Osteoblast (primary cell): Measurements from ENCODE around the gene CHN1. TPM values are rescaled to one million over a fixed set of nuclear protein-coding genes. Genes with fewer than 3 reads are reported as not detected.

Experiments used
- DNase-seq: peaks from one replicate; pipeline ENCODE4 v3.0.0; 2011; ENCODE audit warnings: low spot score, mixed read lengths; ENCODE audit not compliant: insufficient read length; ENCODE audit errors: missing footprints
- H2AFZ ChIP-seq: 2 replicates; pipeline ENCODE4 v1.6.0; 2011; ENCODE audit warnings: mild to moderate bottlenecking, low read length
- H3K27ac ChIP-seq: 2 replicates; pipeline ENCODE4 v1.5.1; 2011; ENCODE audit warnings: mild to moderate bottlenecking, low read depth, low read length, moderate library complexity
- H3K27me3 ChIP-seq: 2 replicates; pipeline ENCODE4 v1.6.0; 2012; ENCODE audit warnings: mild to moderate bottlenecking, control low read depth, inconsistent platforms, low read length, moderate library complexity; ENCODE audit not compliant: insufficient read depth
- H3K36me3 ChIP-seq: 2 replicates; pipeline ENCODE4 v1.5.1; 2011; ENCODE audit warnings: mild to moderate bottlenecking, low read length, control low read depth, moderate library complexity; ENCODE audit not compliant: insufficient read depth
- H3K4me1 ChIP-seq: 2 replicates; pipeline ENCODE4 v1.5.1; 2011; ENCODE audit warnings: mild to moderate bottlenecking, low read length, control low read depth, moderate library complexity; ENCODE audit not compliant: insufficient read depth
- H3K4me2 ChIP-seq: 2 replicates; pipeline ENCODE4 v1.6.0; 2011; ENCODE audit warnings: mild to moderate bottlenecking, low read length; ENCODE audit not compliant: insufficient read depth
- H3K4me3 ChIP-seq: fragments of 200-600 bp; sonication (generic); 3 replicates; pipeline ENCODE4 v1.5.1; 2012; ENCODE audit warnings: mild to moderate bottlenecking, low read length, inconsistent platforms; ENCODE audit not compliant: insufficient read depth
- H3K79me2 ChIP-seq: 2 replicates; pipeline ENCODE4 v1.6.0; 2012; ENCODE audit warnings: mild to moderate bottlenecking, low read length, control low read depth, inconsistent platforms; ENCODE audit not compliant: insufficient read depth
- H3K9me3 ChIP-seq: 2 replicates; pipeline ENCODE4 v1.5.1; 2011; ENCODE audit warnings: low read depth, low read length, control low read depth
- H4K20me1 ChIP-seq: 2 replicates; pipeline ENCODE4 v1.6.0; 2012; ENCODE audit warnings: mild to moderate bottlenecking, low read length, control low read depth; ENCODE audit not compliant: insufficient read depth
- total RNA-seq: library from RNA; depleted of rRNA; stranded (reverse); fragments of >200 nt; gene quantifications from 2 replicates; pipeline ENCODE4 v1.2.3, GENCODE V29; 2012
- TF ChIP-seq, protein P1 (sequence below): IDR thresholded peaks from 2 replicates; pipeline ENCODE4 v1.5.1; 2011; ENCODE audit warnings: mild to moderate bottlenecking, low read depth, low read length, moderate library complexity; ENCODE audit errors: extremely low read depth

CHN1 gene
- total RNA-seq, 1 donor: 33.7 TPM

DNA sequence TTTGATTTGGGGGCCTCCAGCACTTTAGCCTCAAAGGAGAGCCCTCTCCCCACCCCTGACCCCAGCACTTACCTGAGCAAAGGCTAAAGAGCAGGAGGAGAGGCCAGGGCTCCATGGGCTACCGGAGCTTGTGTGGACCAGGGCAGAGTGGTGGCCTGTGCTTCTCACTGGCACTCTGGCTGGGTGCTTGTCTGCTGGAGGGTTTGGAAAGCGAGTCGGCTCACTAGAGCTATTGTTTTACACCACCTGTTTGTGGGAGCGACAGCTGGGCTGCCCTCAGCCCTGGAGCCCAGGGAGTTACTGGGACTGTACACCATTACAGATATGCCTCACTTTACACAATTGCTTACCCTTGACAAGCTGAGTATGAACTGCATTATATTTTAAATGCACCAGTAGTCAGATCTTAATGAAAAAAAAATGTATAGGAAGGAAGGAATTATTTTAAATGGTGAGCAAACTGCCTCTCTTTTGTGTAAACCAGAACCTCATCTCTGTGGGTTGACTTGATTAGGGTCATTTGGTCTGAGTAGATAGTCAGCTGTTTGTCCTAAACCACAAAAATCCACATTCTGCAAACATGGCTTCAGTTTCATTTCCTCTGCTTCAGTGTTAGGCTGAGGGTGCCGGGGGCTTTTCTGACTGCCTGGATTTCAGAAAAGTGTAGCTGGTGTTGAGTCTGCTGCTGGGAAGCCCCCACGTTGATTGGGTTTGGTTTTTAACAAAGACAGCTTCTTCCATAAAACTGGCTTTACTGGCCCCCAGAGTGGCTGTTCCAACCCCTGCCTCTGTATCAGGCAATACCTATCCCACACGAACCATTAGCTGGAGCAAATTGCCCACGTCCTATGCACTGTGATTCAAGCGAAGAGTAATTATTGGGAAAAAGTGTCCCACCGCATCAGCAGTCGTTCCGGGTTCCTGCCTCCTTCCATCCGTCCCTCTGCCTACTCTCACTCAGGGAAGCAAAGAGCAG, 240.6 kb downstream of the CHN1 start, which contains the start of gene CHRNA1:
Gene CHRNA1 (minus strand): TSS at position 193 of the 976 bp plus-strand sequence. CDS start 78 bp downstream, at position 115.
- peak within 1 kb of the TSS; percentile 69 for H2AFZ ChIP-seq
- H3K4me3 ChIP-seq: peak within 1 kb of the TSS; percentile 41
- H3K4me2 ChIP-seq: peak within 1 kb of the TSS; percentile 60
- no peaks in the 10 kb centered on the region for H3K27me3 ChIP-seq
- DNase-seq: peak; percentile 89
- H3K4me1 ChIP-seq: peaks cover 14% of the 10 kb centered on the region
- TF ChIP-seq, protein P1, sequence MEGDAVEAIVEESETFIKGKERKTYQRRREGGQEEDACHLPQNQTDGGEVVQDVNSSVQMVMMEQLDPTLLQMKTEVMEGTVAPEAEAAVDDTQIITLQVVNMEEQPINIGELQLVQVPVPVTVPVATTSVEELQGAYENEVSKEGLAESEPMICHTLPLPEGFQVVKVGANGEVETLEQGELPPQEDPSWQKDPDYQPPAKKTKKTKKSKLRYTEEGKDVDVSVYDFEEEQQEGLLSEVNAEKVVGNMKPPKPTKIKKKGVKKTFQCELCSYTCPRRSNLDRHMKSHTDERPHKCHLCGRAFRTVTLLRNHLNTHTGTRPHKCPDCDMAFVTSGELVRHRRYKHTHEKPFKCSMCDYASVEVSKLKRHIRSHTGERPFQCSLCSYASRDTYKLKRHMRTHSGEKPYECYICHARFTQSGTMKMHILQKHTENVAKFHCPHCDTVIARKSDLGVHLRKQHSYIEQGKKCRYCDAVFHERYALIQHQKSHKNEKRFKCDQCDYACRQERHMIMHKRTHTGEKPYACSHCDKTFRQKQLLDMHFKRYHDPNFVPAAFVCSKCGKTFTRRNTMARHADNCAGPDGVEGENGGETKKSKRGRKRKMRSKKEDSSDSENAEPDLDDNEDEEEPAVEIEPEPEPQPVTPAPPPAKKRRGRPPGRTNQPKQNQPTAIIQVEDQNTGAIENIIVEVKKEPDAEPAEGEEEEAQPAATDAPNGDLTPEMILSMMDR: no peak
- no peaks in the 10 kb centered on the region for H3K79me2 ChIP-seq
- H3K36me3 ChIP-seq: no peaks in the 10 kb centered on the region
- H4K20me1 ChIP-seq: no peaks in the 10 kb centered on the region
- H3K9me3 ChIP-seq: no peaks in the 10 kb centered on the region
- H3K27ac ChIP-seq: no peak within 1 kb of the TSS

DNA sequence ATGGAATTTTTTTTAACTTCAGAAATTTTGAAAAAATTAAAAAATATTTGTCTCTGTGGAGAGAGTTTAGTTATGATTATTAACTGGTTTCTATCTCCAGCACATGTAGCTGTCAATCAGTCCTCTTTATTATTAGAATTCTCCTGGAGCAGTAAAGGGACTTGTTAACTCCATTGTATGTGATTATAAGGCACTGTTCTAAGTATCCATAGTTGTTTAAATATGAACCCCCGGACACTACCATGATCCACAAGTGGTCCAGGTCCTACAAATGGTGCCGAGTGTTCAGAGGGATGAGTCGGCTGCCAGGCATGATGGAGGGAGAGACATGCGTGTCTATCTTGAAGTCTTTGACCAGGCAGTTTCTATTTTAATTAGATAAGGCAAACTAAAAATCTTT, 241.4 kb downstream of the CHN1 start:
- H2AFZ ChIP-seq: no peak overlapping the region
- H3K4me1 ChIP-seq: peaks cover 14% of the 10 kb centered on the region
- no peaks in the 10 kb centered on the region for H3K27me3 ChIP-seq
- no peaks in the 10 kb centered on the region for H3K9me3 ChIP-seq
- H4K20me1 ChIP-seq: no peaks in the 10 kb centered on the region
- TF ChIP-seq, protein P1: no peak
- H3K27ac ChIP-seq: no peak overlapping the region
- H3K4me2 ChIP-seq: no peak overlapping the region
- no peak overlapping the region for H3K4me3 ChIP-seq
- H3K36me3 ChIP-seq: no peaks in the 10 kb centered on the region
- H3K79me2 ChIP-seq: no peaks in the 10 kb centered on the region
- no peak for DNase-seq

DNA sequence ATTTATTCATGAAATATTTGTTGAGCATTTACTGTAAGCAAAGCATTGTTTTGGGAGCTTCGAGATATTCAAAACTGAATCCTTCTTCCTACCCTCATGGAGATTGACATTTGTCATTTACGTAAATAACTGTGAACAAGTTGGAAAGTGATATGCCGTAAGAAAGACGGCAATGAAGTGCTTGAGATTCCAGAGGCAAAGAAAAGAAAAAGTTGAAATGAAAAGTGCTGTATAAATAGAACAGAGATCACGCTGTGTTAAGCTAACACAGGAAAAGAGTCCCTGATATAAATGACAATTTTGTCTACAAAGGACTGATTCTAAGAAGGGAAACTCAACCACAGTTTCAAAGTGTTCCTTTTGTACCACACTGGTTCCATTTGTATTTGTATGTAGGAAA, 242.7 kb downstream of the CHN1 start:
- Histone ChIP-seq H4K20me1 (no peaks in the 10 kb centered on the region), H3K36me3 (no peaks in the 10 kb centered on the region), H3K79me2 (no peaks in the 10 kb centered on the region), H2AFZ (no peak overlapping the region), H3K9me3 (no peaks in the 10 kb centered on the region), H3K4me3 (no peak overlapping the region), H3K4me1 (peaks cover 14% of the 10 kb centered on the region), H3K27ac (no peak overlapping the region), H3K27me3 (no peaks in the 10 kb centered on the region), H3K4me2 (no peak overlapping the region)
- DNase-seq: no peak
- TF ChIP-seq, protein P1: no peak

DNA sequence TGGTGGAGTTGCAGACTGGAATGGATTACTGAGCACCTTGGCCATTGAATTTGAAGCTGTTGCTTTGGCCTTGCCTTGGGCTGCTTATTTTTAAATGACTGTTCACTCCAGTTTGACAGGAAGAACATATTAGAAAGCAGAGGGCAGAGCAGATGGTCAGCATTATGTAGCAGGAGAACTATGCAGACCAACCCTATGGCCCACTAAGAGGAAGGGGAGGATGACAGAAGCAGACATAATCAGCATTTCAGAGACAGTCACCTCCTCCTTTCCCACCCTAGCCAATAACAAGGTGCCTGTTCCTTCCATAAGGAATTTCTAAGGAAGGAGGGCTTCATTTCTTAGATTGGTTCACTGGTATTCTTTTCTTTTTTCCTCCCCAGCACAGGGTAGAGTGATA, 243.3 kb downstream of the CHN1 start:
- Histone ChIP-seq H3K4me3 (no peak overlapping the region), H2AFZ (no peak overlapping the region), H3K36me3 (no peaks in the 10 kb centered on the region), H4K20me1 (no peaks in the 10 kb centered on the region), H3K4me1 (peaks cover 14% of the 10 kb centered on the region), H3K27me3 (peaks cover 2% of the 10 kb centered on the region), H3K4me2 (no peak overlapping the region), H3K79me2 (no peaks in the 10 kb centered on the region), H3K27ac (no peak overlapping the region), H3K9me3 (no peaks in the 10 kb centered on the region)
- no peak for DNase-seq
- TF ChIP-seq, protein P1: no peak
